Upper lobe of left lung (tissue), 4 donors: Measurements from ENCODE around the gene TRAPPC11.

ENCODE experiments used
- POLR2A ChIP-seq, 4 donors: fragments of 450-650 bp; IDR thresholded peaks; one replicate each; pipeline ENCODE4 v1.5.1; 2016 to 2017; ENCODE audit warnings: antibody characterized with exemption in 4 of 4, mild to moderate bottlenecking in 2 of 4
- TF ChIP-seq, protein P1 (sequence below), 6 experiments: fragments of 450-650 bp in 4 of 6; fragments of 200-600 bp in 2 of 6; sonication (generic) in 2 of 6; IDR thresholded peaks; one replicate each; pipeline ENCODE4 v1.5.1; 2016 to 2019; ENCODE audit warnings: antibody characterized with exemption in 6 of 6

DNA sequence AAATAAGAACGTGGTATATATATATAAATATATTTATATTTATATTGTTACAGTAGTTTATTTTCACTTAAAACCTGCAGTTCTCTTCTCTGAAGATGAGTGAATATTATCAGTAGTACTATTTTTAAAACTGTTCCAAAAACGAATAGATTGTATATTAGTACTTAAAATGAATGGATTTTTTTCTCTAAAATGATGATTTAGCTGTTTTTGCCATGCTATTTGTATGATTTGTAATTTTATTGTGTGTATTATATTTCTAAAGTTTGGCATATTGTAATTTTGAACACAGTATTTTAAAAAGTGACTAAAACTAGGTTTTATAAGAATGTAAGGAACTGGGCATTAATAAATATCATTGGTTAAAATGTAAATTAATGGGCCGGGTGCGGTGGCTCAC lies 22.0 kb downstream of the TRAPPC11 start:
- TF ChIP-seq, protein P1, sequence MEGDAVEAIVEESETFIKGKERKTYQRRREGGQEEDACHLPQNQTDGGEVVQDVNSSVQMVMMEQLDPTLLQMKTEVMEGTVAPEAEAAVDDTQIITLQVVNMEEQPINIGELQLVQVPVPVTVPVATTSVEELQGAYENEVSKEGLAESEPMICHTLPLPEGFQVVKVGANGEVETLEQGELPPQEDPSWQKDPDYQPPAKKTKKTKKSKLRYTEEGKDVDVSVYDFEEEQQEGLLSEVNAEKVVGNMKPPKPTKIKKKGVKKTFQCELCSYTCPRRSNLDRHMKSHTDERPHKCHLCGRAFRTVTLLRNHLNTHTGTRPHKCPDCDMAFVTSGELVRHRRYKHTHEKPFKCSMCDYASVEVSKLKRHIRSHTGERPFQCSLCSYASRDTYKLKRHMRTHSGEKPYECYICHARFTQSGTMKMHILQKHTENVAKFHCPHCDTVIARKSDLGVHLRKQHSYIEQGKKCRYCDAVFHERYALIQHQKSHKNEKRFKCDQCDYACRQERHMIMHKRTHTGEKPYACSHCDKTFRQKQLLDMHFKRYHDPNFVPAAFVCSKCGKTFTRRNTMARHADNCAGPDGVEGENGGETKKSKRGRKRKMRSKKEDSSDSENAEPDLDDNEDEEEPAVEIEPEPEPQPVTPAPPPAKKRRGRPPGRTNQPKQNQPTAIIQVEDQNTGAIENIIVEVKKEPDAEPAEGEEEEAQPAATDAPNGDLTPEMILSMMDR (IDR thresholded peaks at IDR 0.05) = no peak
- TF ChIP-seq POLR2A (IDR thresholded peaks at IDR 0.05) = no peak
